Measurements from ENCODE around the gene OLIG1.

OLIG1 gene

GRCh38 chr21:33029385-33029921, 40.5 kb upstream of the OLIG1 start:
- no peaks in the 10 kb centered on the region for H3F3A ChIP-seq (ENCODE audit: low read depth)
- H2AFZ ChIP-seq (ENCODE audit: low read length), result no peak overlapping the region
- H3K4me2 ChIP-seq (ENCODE audit: low read depth, low read length, poor library complexity, severe bottlenecking), result no peak overlapping the region
- H3K36me3 ChIP-seq (ENCODE audit: insufficient read depth, low read length), result no peaks in the 10 kb centered on the region
- H3K9me2 ChIP-seq (replicated peaks; ENCODE audit: low read depth, low read length), result no peaks in the 10 kb centered on the region
- H4K20me1 ChIP-seq (ENCODE audit: insufficient read depth, low read length, poor library complexity, severe bottlenecking), result no peaks in the 10 kb centered on the region
- peaks cover 22% of the 10 kb centered on the region for H3K4me1 ChIP-seq (ENCODE audit: insufficient read depth, low read length, poor library complexity, severe bottlenecking)
- H3K27me3 ChIP-seq (ENCODE audit: insufficient read depth, low read length, poor library complexity, severe bottlenecking), result no peaks in the 10 kb centered on the region
- H3K9me3 ChIP-seq (ENCODE audit: insufficient read depth, low read depth, low read length), result no peaks in the 10 kb centered on the region
- H3K4me3 ChIP-seq (ENCODE audit: low read length, poor library complexity, severe bottlenecking), result no peak overlapping the region
- H3K79me2 ChIP-seq (ENCODE audit: insufficient read depth, low read length), result no peaks in the 10 kb centered on the region
- no peak overlapping the region for H3K9ac ChIP-seq (ENCODE audit: low read depth, low read length, poor library complexity, severe bottlenecking)
- TF ChIP-seq EZH2phosphoT487 (IDR thresholded peaks at IDR 0.05; ENCODE audit: borderline replicate concordance) (no peak), CTCF (conservative IDR thresholded peaks at IDR 0.05; ENCODE audit: low read length) (no peak)

- TF ChIP-seq EZH2phosphoT487 (IDR thresholded peaks at IDR 0.05; ENCODE audit: borderline replicate concordance) (no peak), CTCF (conservative IDR thresholded peaks at IDR 0.05; ENCODE audit: low read length) (no peak)
- H3K4me2 ChIP-seq (ENCODE audit: low read depth, low read length, poor library complexity, severe bottlenecking), result no peak overlapping the region
- no peaks in the 10 kb centered on the region for H3K36me3 ChIP-seq (ENCODE audit: insufficient read depth, low read length)
- no peaks in the 10 kb centered on the region for H3K9me2 ChIP-seq (replicated peaks; ENCODE audit: low read depth, low read length)
- H3K4me1 ChIP-seq (ENCODE audit: insufficient read depth, low read length, poor library complexity, severe bottlenecking), result peaks cover 28% of the 10 kb centered on the region
- no peaks in the 10 kb centered on the region for H3K27me3 ChIP-seq (ENCODE audit: insufficient read depth, low read length, poor library complexity, severe bottlenecking)
- H4K20me1 ChIP-seq (ENCODE audit: insufficient read depth, low read length, poor library complexity, severe bottlenecking), result no peaks in the 10 kb centered on the region
- H2AFZ ChIP-seq (ENCODE audit: low read length), result peak overlapping the region; percentile 0; the same call in 1 of the 2 replicates
- H3K9ac ChIP-seq (ENCODE audit: low read depth, low read length, poor library complexity, severe bottlenecking), result peak overlapping the region; percentile 24
- H3F3A ChIP-seq (ENCODE audit: low read depth), result no peaks in the 10 kb centered on the region
- H3K4me3 ChIP-seq (ENCODE audit: low read length, poor library complexity, severe bottlenecking), result no peak overlapping the region
- no peaks in the 10 kb centered on the region for H3K79me2 ChIP-seq (ENCODE audit: insufficient read depth, low read length)
- no peaks in the 10 kb centered on the region for H3K9me3 ChIP-seq (ENCODE audit: insufficient read depth, low read depth, low read length)
Measured at GRCh38 chr21:33029975-33030461, 39.9 kb upstream of the OLIG1 start.

GRCh38 chr21:33030633-33031032, 39.3 kb upstream of the OLIG1 start:
- Histone ChIP-seq H3K79me2 (ENCODE audit: insufficient read depth, low read length) (no peaks in the 10 kb centered on the region), H3K4me3 (ENCODE audit: low read length, poor library complexity, severe bottlenecking) (no peak overlapping the region), H3F3A (ENCODE audit: low read depth) (no peaks in the 10 kb centered on the region), H2AFZ (ENCODE audit: low read length) (0 out of 2 replicates have a peak overlapping the region, but pooled peaks have one; percentile 0), H3K36me3 (ENCODE audit: insufficient read depth, low read length) (no peaks in the 10 kb centered on the region), H3K4me2 (ENCODE audit: low read depth, low read length, poor library complexity, severe bottlenecking) (no peak overlapping the region), H3K9ac (ENCODE audit: low read depth, low read length, poor library complexity, severe bottlenecking) (peak overlapping the region; percentile 24), H3K9me3 (ENCODE audit: insufficient read depth, low read depth, low read length) (no peaks in the 10 kb centered on the region), H3K27me3 (ENCODE audit: insufficient read depth, low read length, poor library complexity, severe bottlenecking) (no peaks in the 10 kb centered on the region), H4K20me1 (ENCODE audit: insufficient read depth, low read length, poor library complexity, severe bottlenecking) (no peaks in the 10 kb centered on the region), H3K4me1 (ENCODE audit: insufficient read depth, low read length, poor library complexity, severe bottlenecking) (peaks cover 34% of the 10 kb centered on the region), H3K9me2 (replicated peaks; ENCODE audit: low read depth, low read length) (no peaks in the 10 kb centered on the region)
- no peak for TF ChIP-seq CTCF (conservative IDR thresholded peaks at IDR 0.05; ENCODE audit: low read length)
- TF ChIP-seq EZH2phosphoT487 (IDR thresholded peaks at IDR 0.05; ENCODE audit: borderline replicate concordance), result no peak

Data from Loucy (cell line).